NCI-H82 treated with DMSO at 0.1 percent for 48 hours (cell line): ENCODE measurements around the gene RNASE9.
"Not testable (repeated sequence)": the region's sequence is repeated elsewhere in the genome, so short reads cannot be mapped to it uniquely, and the experiment has no call there.

ENCODE experiments used
- DNase-seq: peaks from one replicate; lab custom pipeline; 2025; ENCODE audit not compliant: unreplicated experiment; lab: John Stamatoyannopoulos, UW

RNASE9 gene

GRCh38 chr14:20560961-20561360 lies at the start of gene RNASE9:
Gene RNASE9 (minus strand): TSS chr14:20561047.
- DNase-seq, result no peak

GRCh38 chr14:20610002-20610765 lies 49.3 kb upstream of the RNASE9 start:
- DNase-seq, result peak; percentile 67

- peak; percentile 71 for DNase-seq
Observed at GRCh38 chr14:20609215-20610001, 48.6 kb upstream of the RNASE9 start.

- no peak for DNase-seq
Observed at GRCh38 chr14:20608383-20609110, 47.7 kb upstream of the RNASE9 start.

- DNase-seq, result no peak
Observed at GRCh38 chr14:20607617-20608016, 46.8 kb upstream of the RNASE9 start.

GRCh38 chr14:20606902-20607242 lies 46.0 kb upstream of the RNASE9 start:
- no peak for DNase-seq

GRCh38 chr14:20606190-20606901 lies 45.5 kb upstream of the RNASE9 start:
- no peak for DNase-seq

- no peak for DNase-seq
Observed at GRCh38 chr14:20603813-20604690, 43.2 kb upstream of the RNASE9 start.

- DNase-seq, result no peak
Observed at GRCh38 chr14:20602583-20602982, 41.7 kb upstream of the RNASE9 start.

- DNase-seq, result no peak
Observed at GRCh38 chr14:20601522-20601921, 40.7 kb upstream of the RNASE9 start.

GRCh38 chr14:20597108-20597507 lies 36.3 kb upstream of the RNASE9 start:
- DNase-seq, result no peak

- DNase-seq, result not testable (repeated sequence)
Observed at GRCh38 chr14:20595726-20596125, 34.9 kb upstream of the RNASE9 start.

GRCh38 chr14:20592574-20592973 lies 31.7 kb upstream of the RNASE9 start:
- no peak for DNase-seq

GRCh38 chr14:20591235-20591634 lies 30.4 kb upstream of the RNASE9 start, which contains the start of gene RNASE12:
Gene RNASE12 (minus strand): TSS chr14:20591376. CDS start chr14:20590723, 653 bp downstream.
- DNase-seq, result no peak

- DNase-seq, result no peak
Observed at GRCh38 chr14:20587489-20588154, 26.8 kb upstream of the RNASE9 start, which contains the start of gene RNASE11. Gene RNASE11 (minus strand): TSS chr14:20588001.

GRCh38 chr14:20583908-20584307 lies 23.1 kb upstream of the RNASE9 start:
- no peak for DNase-seq

GRCh38 chr14:20583142-20583541 lies 22.3 kb upstream of the RNASE9 start:
- DNase-seq, result no peak

- no peak for DNase-seq
Observed at GRCh38 chr14:20580242-20580641, 19.4 kb upstream of the RNASE9 start.

- no peak for DNase-seq
Observed at GRCh38 chr14:20578784-20579502, 18.1 kb upstream of the RNASE9 start.
